H9 (cell line): ENCODE results near the gene TNIK. TPM values are rescaled to one million over a fixed set of nuclear protein-coding genes. Genes with fewer than 3 reads are reported as not detected.

ENCODE experiments used
- DNase-seq: peaks from one replicate; pipeline ENCODE4 v3.0.0-alpha.2; 2017
- H2AFZ ChIP-seq: one replicate; pipeline ENCODE4 v1.6.1; 2013; ENCODE audit warnings: mild to moderate bottlenecking, low read length, control low read depth, moderate library complexity
- H2AK5ac ChIP-seq: 2 replicates; pipeline ENCODE4 v1.6.1; 2013; ENCODE audit warnings: low read length, control low read depth, mixed read lengths; ENCODE audit not compliant: insufficient read length
- H2BK120ac ChIP-seq: one replicate; pipeline ENCODE4 v1.6.1; 2013; ENCODE audit warnings: low read depth, mild to moderate bottlenecking, low read length, control low read depth, inconsistent platforms; ENCODE audit not compliant: poor library complexity, severe bottlenecking
- H2BK12ac ChIP-seq: 2 replicates; pipeline ENCODE4 v1.6.1; 2013; ENCODE audit warnings: low read length, control low read depth, mixed read lengths, low read depth; ENCODE audit not compliant: insufficient read length
- H2BK15ac ChIP-seq: 2 replicates; pipeline ENCODE4 v1.6.1; 2013; ENCODE audit warnings: low read depth, low read length, control low read depth
- H2BK20ac ChIP-seq: one replicate; pipeline ENCODE4 v1.6.1; 2013; ENCODE audit warnings: low read depth, mild to moderate bottlenecking, low read length, control low read depth, inconsistent platforms; ENCODE audit not compliant: poor library complexity, severe bottlenecking
- H2BK5ac ChIP-seq: 2 replicates; pipeline ENCODE4 v1.6.1; 2013; ENCODE audit warnings: low read length, control low read depth, mixed read lengths; ENCODE audit not compliant: insufficient read length
- H3K14ac ChIP-seq: 2 replicates; pipeline ENCODE4 v1.6.1; 2013; ENCODE audit warnings: low read length, control low read depth; ENCODE audit not compliant: insufficient read depth
- H3K18ac ChIP-seq: 2 replicates; pipeline ENCODE4 v1.6.1; 2013; ENCODE audit warnings: low read depth, mild to moderate bottlenecking, mixed read lengths, low read length, control low read depth; ENCODE audit not compliant: insufficient read length
- H3K23ac ChIP-seq: 2 replicates; pipeline ENCODE4 v1.6.1; 2013; ENCODE audit warnings: low read length, control low read depth, mixed read lengths, low read depth; ENCODE audit not compliant: insufficient read length
- H3K23me2 ChIP-seq: 2 replicates; pipeline ENCODE4 v1.6.1; 2013; ENCODE audit warnings: low read depth, mild to moderate bottlenecking, mixed read lengths, low read length, control low read depth; ENCODE audit not compliant: insufficient read length, poor library complexity, severe bottlenecking
- H3K27ac ChIP-seq: 2 replicates; pipeline ENCODE4 v1.5.1; 2013; ENCODE audit warnings: low read length, control low read depth, mixed read lengths, low read depth; ENCODE audit not compliant: insufficient read length
- H3K27me3 ChIP-seq: 2 replicates; pipeline ENCODE4 v1.6.1; 2013; ENCODE audit warnings: low read length, control low read depth, inconsistent platforms; ENCODE audit not compliant: insufficient read depth
- H3K4ac ChIP-seq: 2 replicates; pipeline ENCODE4 v1.6.1; 2013; ENCODE audit warnings: low read depth, mild to moderate bottlenecking, control low read depth, inconsistent platforms, low read length, moderate library complexity
- H3K4me1 ChIP-seq: 2 replicates; pipeline ENCODE4 v1.6.1; 2013; ENCODE audit warnings: low read length, control low read depth, inconsistent platforms; ENCODE audit not compliant: insufficient read depth
- H3K4me2 ChIP-seq: 2 replicates; pipeline ENCODE4 v1.6.1; 2013; ENCODE audit warnings: low read length, control low read depth, mixed read lengths; ENCODE audit not compliant: insufficient read length, insufficient read depth
- H3K56ac ChIP-seq: 2 replicates; pipeline ENCODE4 v1.6.1; 2013; ENCODE audit warnings: low read depth, mild to moderate bottlenecking, mixed read lengths, low read length, control low read depth; ENCODE audit not compliant: insufficient read length
- H3K79me1 ChIP-seq: 2 replicates; pipeline ENCODE4 v1.6.1; 2013; ENCODE audit warnings: low read depth, mild to moderate bottlenecking, moderate library complexity, low read length, control low read depth, inconsistent platforms; ENCODE audit not compliant: insufficient read depth, poor library complexity, severe bottlenecking
- H3K79me2 ChIP-seq: 2 replicates; pipeline ENCODE4 v1.6.1; 2013; ENCODE audit warnings: low read length, control low read depth, inconsistent platforms; ENCODE audit not compliant: insufficient read depth
- H3K9ac ChIP-seq: 2 replicates; pipeline ENCODE4 v1.6.1; 2013; ENCODE audit warnings: low read length, control low read depth, mixed read lengths; ENCODE audit not compliant: insufficient read length; ENCODE audit errors: extremely low read depth
- H3K9me3 ChIP-seq: one replicate; pipeline ENCODE4 v1.6.1; 2013; ENCODE audit warnings: low read depth, low read length, inconsistent platforms; ENCODE audit not compliant: control insufficient read depth
- H3T11ph ChIP-seq: one replicate; pipeline ENCODE4 v1.6.1; 2013; ENCODE audit warnings: mild to moderate bottlenecking, low read length, control low read depth, inconsistent platforms
- H4K20me1 ChIP-seq: one replicate; pipeline ENCODE4 v1.6.1; 2013; ENCODE audit not compliant: control insufficient read depth, insufficient read length, insufficient read depth
- H4K5ac ChIP-seq: 2 replicates; pipeline ENCODE4 v1.6.1; 2013; ENCODE audit warnings: low read depth, mild to moderate bottlenecking, mixed read lengths, low read length, control low read depth; ENCODE audit not compliant: insufficient read length
- H4K8ac ChIP-seq: replicated peaks from 2 replicates; pipeline ENCODE4 v1.6.1; 2013; ENCODE audit warnings: low read length, control low read depth, mixed read lengths, low read depth; ENCODE audit not compliant: insufficient read length
- H4K91ac ChIP-seq: 2 replicates; pipeline ENCODE4 v1.6.1; 2013; ENCODE audit warnings: low read depth, mild to moderate bottlenecking, moderate library complexity, mixed read lengths, low read length, control low read depth; ENCODE audit not compliant: insufficient read length
- H3K27ac Mint-ChIP-seq, 3 experiments: 2 replicates in 2 of 3; 3 replicates in 1 of 3; pipeline ENCODE4 v1.8.0; 2020 to 2021; ENCODE audit warnings: mixed read lengths in 3 of 3, mild to moderate bottlenecking in 1 of 3, moderate library complexity in 1 of 3
- H3K27me3 Mint-ChIP-seq: 2 replicates; pipeline ENCODE4 v1.8.0; 2021; ENCODE audit warnings: low read depth, mild to moderate bottlenecking, moderate library complexity, mixed read lengths
- H3K36me3 Mint-ChIP-seq, 3 experiments: 2 replicates in 2 of 3; 3 replicates in 1 of 3; pipeline ENCODE4 v1.8.0; 2020 to 2021; ENCODE audit warnings: low read depth in 3 of 3, mixed read lengths in 3 of 3; ENCODE audit not compliant: insufficient read depth in 1 of 3
- H3K4me1 Mint-ChIP-seq, 2 experiments: 2 replicates each; pipeline ENCODE4 v1.8.0; 2020; ENCODE audit warnings: mixed read lengths in 2 of 2
- H3K4me3 Mint-ChIP-seq, 2 experiments: 2 replicates in 1 of 2; 3 replicates in 1 of 2; pipeline ENCODE4 v1.8.0; 2020 to 2021; ENCODE audit warnings: mild to moderate bottlenecking in 2 of 2, mixed read lengths in 2 of 2, moderate library complexity in 1 of 2
- H3K9me3 Mint-ChIP-seq, 2 experiments: 2 replicates in 1 of 2; 3 replicates in 1 of 2; pipeline ENCODE4 v1.8.0; 2020; ENCODE audit warnings: mild to moderate bottlenecking in 2 of 2, mixed read lengths in 2 of 2, moderate library complexity in 1 of 2
- CTCF ChIP-seq: fragments of 200-600 bp; sonication (generic); conservative IDR thresholded peaks from 3 replicates; pipeline ENCODE4 v1.8.0; 2021; ENCODE audit warnings: antibody characterized with exemption, mild to moderate bottlenecking
- WGBS: extraction: QIAGEN DNeasy Blood & Tissue Kit; methylation state at CpG from one replicate; pipeline ENCODE4 v1.1.7; 2013; ENCODE audit warnings: missing lambda C conversion rate, low lambda C conversion rate, mixed read lengths; ENCODE audit not compliant: insufficient read length; ENCODE audit errors: extremely low coverage; 5-methylcytosine and 5-hydroxymethylcytosine counted together
- total RNA-seq: library from RNA; stranded (reverse); gene quantifications from 2 replicates; pipeline ENCODE4 v1.2.1, GENCODE V29; 2021

The TNIK gene
- total RNA-seq, 1 experiment from 2014 or later = 15.9 TPM

GRCh38 chr3:171461525-171461917 lies 1.3 kb upstream of the TNIK start:
- WGBS = no CpG with 5 or more reads among the region's 2 CpGs
- Histone ChIP-seq H2BK12ac (no peak overlapping the region), H2BK20ac (no peak overlapping the region), H2AK5ac (no peak overlapping the region), H3K27ac (no peak overlapping the region), H2AFZ (no peak overlapping the region), H3K18ac (no peak overlapping the region), H4K91ac (no peak overlapping the region), H3K27me3 (no peaks in the 10 kb centered on the region), H4K20me1 (no peaks in the 10 kb centered on the region), H4K8ac (no peak overlapping the region), H2BK120ac (no peak overlapping the region), H3K79me1 (no peaks in the 10 kb centered on the region), H3K14ac (no peak overlapping the region), H3K9ac (peak overlapping the region; percentile 89), H3K9me3 (no peaks in the 10 kb centered on the region), H3K23me2 (peaks cover 32% of the 10 kb centered on the region), H3K79me2 (peaks cover 15% of the 10 kb centered on the region; the same call in 1 of the 2 replicates), H2BK5ac (no peak overlapping the region), H4K5ac (no peak overlapping the region), H2BK15ac (no peak overlapping the region), H3K4ac (no peak overlapping the region), H3T11ph (no peak overlapping the region), H3K4me1 (peaks cover 5% of the 10 kb centered on the region; the same call in 1 of the 2 replicates), H3K56ac (no peak overlapping the region), H3K23ac (no peak overlapping the region), H3K4me2 (peak overlapping the region; percentile 94)
- Mint-ChIP-seq H3K4me3 (peak overlapping the region; percentile 77 to 92), H3K27ac (peak overlapping the region in 1 of 3 experiments; percentile 95; a peak in 1 of 7 replicates), H3K9me3 (peaks cover 4% of the 10 kb centered on the region in 2 experiments; a peak in 4 of 5 replicates), H3K27me3 (peaks cover 47% of the 10 kb centered on the region), H3K36me3 (peaks cover 0 to 2% (median 0%) of the 10 kb centered on the region in 3 experiments; a peak in 1 of 7 replicates), H3K4me1 (peaks cover 40 to 45% of the 10 kb centered on the region in 2 experiments)
- TF ChIP-seq CTCF = no peak
- no peak for DNase-seq
